ENCODE measurements around the gene GGACT. TPM values are rescaled to one million over a fixed set of nuclear protein-coding genes. Genes with fewer than 3 reads are reported as not detected.

The GGACT gene
- polyA plus RNA-seq, 4 donors, result 4.1 to 13.1 (median 4.8) TPM

DNA sequence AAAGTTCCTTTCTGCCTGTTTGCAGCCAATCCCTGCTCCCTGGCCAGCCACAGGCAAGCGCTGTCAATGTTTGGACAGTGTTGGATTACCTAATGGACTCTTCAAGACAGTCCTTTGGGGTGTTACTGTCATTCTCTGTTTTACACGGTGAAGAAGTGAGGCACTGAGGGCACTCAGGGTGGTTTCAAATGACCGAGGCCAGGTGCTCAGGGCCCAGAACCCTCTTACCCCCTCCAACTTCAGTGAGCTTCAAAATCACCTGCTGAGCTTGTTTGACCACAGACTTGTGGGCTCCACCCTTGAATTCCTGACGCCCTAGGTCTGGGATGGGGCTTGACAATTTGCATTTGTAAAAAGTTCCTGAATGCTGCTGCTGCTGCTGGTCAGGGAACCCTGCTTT is 97.9 kb downstream of the GGACT start:
- no peak for DNase-seq
- no peaks in the 10 kb centered on the region for H3K4me1 ChIP-seq (ENCODE audit: control insufficient read depth in 3 of 3, insufficient read depth in 2 of 3, low read depth in 1 of 3, low read length in 2 of 3)
- H3K4me3 ChIP-seq (ENCODE audit: low read depth in 1 of 3, low read length in 3 of 3), result no peak overlapping the region
- H3K27ac ChIP-seq (ENCODE audit: low read depth in 1 of 3, low read length in 2 of 3), result no peak overlapping the region
- peaks cover 0 to 10% (median 0%) of the 10 kb centered on the region in 3 donors for H3K36me3 ChIP-seq (ENCODE audit: control insufficient read depth in 3 of 3, insufficient read depth in 2 of 3, low read depth in 1 of 3, low read length in 3 of 3)
- H3K27me3 ChIP-seq (ENCODE audit: control insufficient read depth in 3 of 3, insufficient read depth in 3 of 3, low read length in 3 of 3), result no peaks in the 10 kb centered on the region
- FAIRE-seq, result no peak
- H3K9me3 ChIP-seq (ENCODE audit: control insufficient read depth in 2 of 2, insufficient read depth in 1 of 2, low read depth in 1 of 2, low read length in 1 of 2), result peaks cover 0 to 4% of the 10 kb centered on the region in 2 donors
- 62 to 67% (median 66%) methylated on average over 4 of the region's 4 CpGs for WGBS, 3 donors

- H3K27ac ChIP-seq (ENCODE audit: low read depth in 1 of 3, low read length in 2 of 3), result no peak overlapping the region
Measured at GRCh38 chr13:100485265-100485664, 103.3 kb downstream of the GGACT start.

GRCh38 chr13:100484702-100485101 is 103.9 kb downstream of the GGACT start:
- WGBS, 3 donors, result 39 to 78% (median 67%) methylated on average over 3 of the region's 3 CpGs
- H3K4me3 ChIP-seq (ENCODE audit: low read depth in 1 of 3, low read length in 3 of 3), result no peak overlapping the region
- no peaks in the 10 kb centered on the region for H3K36me3 ChIP-seq (ENCODE audit: control insufficient read depth in 3 of 3, insufficient read depth in 2 of 3, low read depth in 1 of 3, low read length in 3 of 3)
- DNase-seq (peak in 1 of 2 donors; percentile 2), FAIRE-seq (no peak)
- H3K4me1 ChIP-seq (ENCODE audit: control insufficient read depth in 3 of 3, insufficient read depth in 2 of 3, low read depth in 1 of 3, low read length in 2 of 3), result peaks cover 0 to 3% (median 0%) of the 10 kb centered on the region in 3 donors
- no peaks in the 10 kb centered on the region for H3K9me3 ChIP-seq (ENCODE audit: control insufficient read depth in 2 of 2, insufficient read depth in 1 of 2, low read depth in 1 of 2, low read length in 1 of 2)
- no peak overlapping the region for H3K27ac ChIP-seq (ENCODE audit: low read depth in 1 of 3, low read length in 2 of 3)
- no peaks in the 10 kb centered on the region for H3K27me3 ChIP-seq (ENCODE audit: control insufficient read depth in 3 of 3, insufficient read depth in 3 of 3, low read length in 3 of 3)

More at GRCh38 chr13:100485265-100485664, 103.3 kb downstream of the GGACT start:
- no peak for FAIRE-seq
- H3K36me3 ChIP-seq (ENCODE audit: control insufficient read depth in 3 of 3, insufficient read depth in 2 of 3, low read depth in 1 of 3, low read length in 3 of 3), result no peaks in the 10 kb centered on the region
- no peak for DNase-seq
- peaks cover 0 to 3% (median 0%) of the 10 kb centered on the region in 3 donors for H3K4me1 ChIP-seq (ENCODE audit: control insufficient read depth in 3 of 3, insufficient read depth in 2 of 3, low read depth in 1 of 3, low read length in 2 of 3)
- no peaks in the 10 kb centered on the region for H3K9me3 ChIP-seq (ENCODE audit: control insufficient read depth in 2 of 2, insufficient read depth in 1 of 2, low read depth in 1 of 2, low read length in 1 of 2)
- H3K4me3 ChIP-seq (ENCODE audit: low read depth in 1 of 3, low read length in 3 of 3), result no peak overlapping the region
- H3K27me3 ChIP-seq (ENCODE audit: control insufficient read depth in 3 of 3, insufficient read depth in 3 of 3, low read length in 3 of 3), result no peaks in the 10 kb centered on the region
- WGBS, 3 donors, result 78 to 96% (median 87%) methylated on average over 2 of the region's 2 CpGs

DNA sequence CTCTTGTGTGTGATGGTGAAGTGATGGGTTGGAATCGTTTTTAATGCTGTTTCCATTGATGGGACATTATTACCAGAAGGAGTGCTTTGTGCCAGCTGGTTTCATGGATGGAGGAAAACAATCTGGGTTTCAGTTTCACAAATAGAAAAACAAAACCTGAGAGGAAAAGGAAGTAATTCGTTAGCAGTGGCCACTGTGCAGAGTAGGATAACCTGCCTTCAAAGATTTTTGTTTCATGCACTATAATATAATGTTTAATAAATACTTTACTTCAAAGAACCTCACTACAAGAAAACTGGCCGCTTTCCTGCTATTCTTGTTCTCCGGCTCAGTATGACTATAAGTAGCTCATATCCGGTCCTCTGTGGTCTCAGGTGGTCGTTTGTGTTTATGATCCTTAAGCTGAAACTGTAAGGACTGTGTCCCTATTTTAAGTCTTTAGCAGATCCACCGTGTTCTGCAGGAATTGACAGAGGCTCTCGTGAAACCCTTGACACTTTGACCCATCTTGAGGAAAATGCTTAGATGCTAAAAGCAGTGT is 104.7 kb downstream of the GGACT start:
- WGBS, 3 donors, result 48 to 63% (median 58%) methylated on average over 8 of the region's 8 CpGs
- DNase-seq (no peak), FAIRE-seq (no peak)
- H3K36me3 ChIP-seq (ENCODE audit: control insufficient read depth in 3 of 3, insufficient read depth in 2 of 3, low read depth in 1 of 3, low read length in 3 of 3), result no peaks in the 10 kb centered on the region
- no peak overlapping the region for H3K27ac ChIP-seq (ENCODE audit: low read depth in 1 of 3, low read length in 2 of 3)
- H3K27me3 ChIP-seq (ENCODE audit: control insufficient read depth in 3 of 3, insufficient read depth in 3 of 3, low read length in 3 of 3), result no peaks in the 10 kb centered on the region
- no peak overlapping the region for H3K4me3 ChIP-seq (ENCODE audit: low read depth in 1 of 3, low read length in 3 of 3)
- H3K9me3 ChIP-seq (ENCODE audit: control insufficient read depth in 2 of 2, insufficient read depth in 1 of 2, low read depth in 1 of 2, low read length in 1 of 2), result no peaks in the 10 kb centered on the region
- H3K4me1 ChIP-seq (ENCODE audit: control insufficient read depth in 3 of 3, insufficient read depth in 2 of 3, low read depth in 1 of 3, low read length in 2 of 3), result peaks cover 0 to 3% (median 0%) of the 10 kb centered on the region in 3 donors

DNA sequence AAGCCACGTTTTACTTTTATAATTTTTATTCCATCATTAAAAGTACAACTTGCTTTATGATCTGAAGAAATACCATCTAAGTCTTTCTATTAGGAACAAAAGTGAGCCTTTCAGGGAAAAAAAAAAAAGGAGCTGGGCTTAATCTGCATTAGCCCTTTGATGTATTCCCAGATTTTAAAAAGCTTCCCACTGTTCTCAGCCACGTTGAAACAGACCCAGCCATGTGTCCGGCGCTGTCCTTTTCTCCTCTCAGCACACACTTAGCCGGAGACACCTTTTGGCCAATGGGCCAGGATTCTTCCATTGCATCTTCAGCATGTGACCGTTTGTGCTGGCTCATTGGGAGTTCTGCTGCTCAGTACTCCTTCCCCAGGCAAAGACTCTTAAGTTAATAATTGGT is 105.5 kb downstream of the GGACT start:
- WGBS, 3 donors, result 87 to 91% (median 90%) methylated on average over 6 of the region's 6 CpGs
- Histone ChIP-seq H3K4me3 (ENCODE audit: low read depth in 1 of 3, low read length in 3 of 3) (no peak overlapping the region), H3K27ac (ENCODE audit: low read depth in 1 of 3, low read length in 2 of 3) (no peak overlapping the region), H3K36me3 (ENCODE audit: control insufficient read depth in 3 of 3, insufficient read depth in 2 of 3, low read depth in 1 of 3, low read length in 3 of 3) (no peaks in the 10 kb centered on the region), H3K9me3 (ENCODE audit: control insufficient read depth in 2 of 2, insufficient read depth in 1 of 2, low read depth in 1 of 2, low read length in 1 of 2) (no peaks in the 10 kb centered on the region), H3K27me3 (ENCODE audit: control insufficient read depth in 3 of 3, insufficient read depth in 3 of 3, low read length in 3 of 3) (no peaks in the 10 kb centered on the region), H3K4me1 (ENCODE audit: control insufficient read depth in 3 of 3, insufficient read depth in 2 of 3, low read depth in 1 of 3, low read length in 2 of 3) (peaks cover 0 to 3% (median 0%) of the 10 kb centered on the region in 3 donors)
- FAIRE-seq (no peak), DNase-seq (no peak)

- WGBS, 3 donors, result 90 to 96% (median 94%) methylated on average over 9 of the region's 9 CpGs
- Histone ChIP-seq H3K9me3 (ENCODE audit: control insufficient read depth in 2 of 2, insufficient read depth in 1 of 2, low read depth in 1 of 2, low read length in 1 of 2) (no peaks in the 10 kb centered on the region), H3K27me3 (ENCODE audit: control insufficient read depth in 3 of 3, insufficient read depth in 3 of 3, low read length in 3 of 3) (no peaks in the 10 kb centered on the region), H3K27ac (ENCODE audit: low read depth in 1 of 3, low read length in 2 of 3) (no peak overlapping the region), H3K4me1 (ENCODE audit: control insufficient read depth in 3 of 3, insufficient read depth in 2 of 3, low read depth in 1 of 3, low read length in 2 of 3) (peaks cover 0 to 3% (median 0%) of the 10 kb centered on the region in 3 donors), H3K36me3 (ENCODE audit: control insufficient read depth in 3 of 3, insufficient read depth in 2 of 3, low read depth in 1 of 3, low read length in 3 of 3) (no peaks in the 10 kb centered on the region), H3K4me3 (ENCODE audit: low read depth in 1 of 3, low read length in 3 of 3) (no peak overlapping the region)
- FAIRE-seq, result no peak
- no peak for DNase-seq
Measured at GRCh38 chr13:100480676-100481075, 107.9 kb downstream of the GGACT start.

Other genes starting within 250 kb of the GGACT start
- gene TMTC4, start 86.0 kb upstream of the GGACT start, polyA plus RNA-seq, result 10 to 100 TPM in 2 of 4 donors, 1 to 10 TPM in 2; 6.3 to 27.7 (median 8.8) TPM